HEK293 (cell line): Measurements from ENCODE around the gene INKA1.

Experiments
- CTCF ChIA-PET: fragments of 350-600 bp; formaldehyde crosslinking; extraction: SDS; loops from one replicate; lab custom pipeline; 2021; ENCODE audit warnings: antibody characterized with exemption; lab: Yijun Ruan, JAX
- POLR2A ChIA-PET: fragments of 300-600 bp; formaldehyde crosslinking; extraction: SDS; loops from one replicate; lab custom pipeline; 2020; ENCODE audit warnings: antibody characterized with exemption, inconsistent platforms; lab: Yijun Ruan, JAX
- H3K27ac ChIP-seq: fragments of 200-500 bp; sonication (Bioruptor generic); 2 replicates; pipeline ENCODE4 v1.5.1; 2014; ENCODE audit warnings: low read depth, low read length, control low read depth, inconsistent platforms; ENCODE audit errors: extremely low read depth
- H3K36me3 ChIP-seq, 2 experiments: fragments of 200-500 bp in 1 of 2; sonication (Bioruptor generic) in 1 of 2; 1 replicate in 1 of 2; 2 replicates in 1 of 2; pipeline ENCODE4 v1.5.1; 2014 to 2017; ENCODE audit warnings: inconsistent platforms in 2 of 2, low read length in 2 of 2; ENCODE audit not compliant: control insufficient read depth in 2 of 2, insufficient read depth in 1 of 2
- H3K4me1 ChIP-seq: fragments of 200-500 bp; sonication (Bioruptor generic); 2 replicates; pipeline ENCODE4 v1.5.1; 2014; ENCODE audit warnings: mild to moderate bottlenecking, low read length, inconsistent platforms; ENCODE audit not compliant: control insufficient read depth, insufficient read depth
- H3K4me3 ChIP-seq: 2 replicates; pipeline ENCODE4 v1.5.1; 2011; ENCODE audit warnings: low read depth, mild to moderate bottlenecking, control low read depth, low read length, moderate library complexity
- H3K9me3 ChIP-seq: fragments of 200-500 bp; sonication (Bioruptor generic); 2 replicates; pipeline ENCODE4 v1.5.1; 2014; ENCODE audit warnings: low read depth, low read length, inconsistent platforms; ENCODE audit not compliant: control insufficient read depth, insufficient read depth
- ATF2 ChIP-seq: fragments of 450-650 bp; formaldehyde crosslinking; IDR thresholded peaks from 2 replicates; pipeline ENCODE4 v1.5.1; 2016; ENCODE audit warnings: missing biosample characterization, missing genetic modification characterization, low read depth
- CTCF ChIP-seq: fragments of 450-650 bp; formaldehyde crosslinking; IDR thresholded peaks from 2 replicates; pipeline ENCODE4 v1.5.1; 2016; ENCODE audit warnings: missing biosample characterization, missing genetic modification characterization
- ELK4 ChIP-seq: IDR thresholded peaks from 2 replicates; pipeline ENCODE4 v1.6.1; 2011; ENCODE audit warnings: mild to moderate bottlenecking, low read depth, low read length, borderline replicate concordance
- GFI1B ChIP-seq: fragments of 450-650 bp; formaldehyde crosslinking; IDR thresholded peaks from 2 replicates; pipeline ENCODE4 v1.5.1; 2016; ENCODE audit warnings: missing biosample characterization, missing genetic modification characterization
- KLF1 ChIP-seq: fragments of 450-650 bp; formaldehyde crosslinking; IDR thresholded peaks from 2 replicates; pipeline ENCODE4 v1.5.1; 2016; ENCODE audit warnings: missing biosample characterization, missing genetic modification characterization
- OVOL3 ChIP-seq: fragments of 450-650 bp; formaldehyde crosslinking; IDR thresholded peaks from 2 replicates; pipeline ENCODE4 v1.5.1; 2016; ENCODE audit warnings: missing biosample characterization, missing genetic modification characterization
- PATZ1 ChIP-seq: fragments of 450-650 bp; formaldehyde crosslinking; IDR thresholded peaks from 2 replicates; pipeline ENCODE4 v1.5.1; 2016; ENCODE audit warnings: missing biosample characterization, missing genetic modification characterization
- PRDM6 ChIP-seq: fragments of 450-650 bp; formaldehyde crosslinking; IDR thresholded peaks from 2 replicates; pipeline ENCODE4 v1.5.1; 2017; ENCODE audit warnings: missing biosample characterization, missing genetic modification characterization
- SALL2 ChIP-seq: fragments of 450-650 bp; formaldehyde crosslinking; IDR thresholded peaks from 2 replicates; pipeline ENCODE4 v1.5.0; 2017; ENCODE audit warnings: missing biosample characterization, mild to moderate bottlenecking, missing genetic modification characterization, borderline replicate concordance
- SETDB1 ChIP-seq: IDR thresholded peaks from one replicate; pipeline ENCODE4 v1.6.1; 2017; ENCODE audit warnings: mild to moderate bottlenecking, low read length, moderate library complexity, mixed read lengths; ENCODE audit not compliant: insufficient read length
- ZBTB44 ChIP-seq: fragments of 450-650 bp; IDR thresholded peaks from 2 replicates; pipeline ENCODE4 v1.5.1; 2018; ENCODE audit warnings: missing biosample characterization, mild to moderate bottlenecking, missing genetic modification characterization
- ZNF121 ChIP-seq: fragments of 450-650 bp; formaldehyde crosslinking; IDR thresholded peaks from 2 replicates; pipeline ENCODE4 v1.5.1; 2016; ENCODE audit warnings: missing biosample characterization, missing genetic modification characterization
- ZNF140 ChIP-seq: fragments of 450-650 bp; formaldehyde crosslinking; IDR thresholded peaks from 2 replicates; pipeline ENCODE4 v1.5.1; 2016; ENCODE audit warnings: missing biosample characterization, missing genetic modification characterization
- ZNF155 ChIP-seq: fragments of 450-650 bp; formaldehyde crosslinking; IDR thresholded peaks from 2 replicates; pipeline ENCODE4 v1.5.1; 2016; ENCODE audit warnings: missing biosample characterization, missing genetic modification characterization
- ZNF174 ChIP-seq: fragments of 450-650 bp; formaldehyde crosslinking; IDR thresholded peaks from 2 replicates; pipeline ENCODE4 v1.5.0; 2017; ENCODE audit warnings: missing biosample characterization, mild to moderate bottlenecking, missing genetic modification characterization
- ZNF18 ChIP-seq: fragments of 450-650 bp; formaldehyde crosslinking; IDR thresholded peaks from 2 replicates; pipeline ENCODE4 v1.5.1; 2016; ENCODE audit warnings: missing biosample characterization, missing genetic modification characterization
- ZNF26 ChIP-seq: fragments of 450-650 bp; formaldehyde crosslinking; IDR thresholded peaks from 2 replicates; pipeline ENCODE4 v1.5.1; 2016; ENCODE audit warnings: missing biosample characterization, missing genetic modification characterization
- ZNF580 ChIP-seq: fragments of 450-650 bp; formaldehyde crosslinking; IDR thresholded peaks from 2 replicates; pipeline ENCODE4 v1.5.1; 2016; ENCODE audit warnings: missing biosample characterization, missing genetic modification characterization
- ZNF596 ChIP-seq: fragments of 450-650 bp; IDR thresholded peaks from 2 replicates; pipeline ENCODE4 v1.5.0; 2018; ENCODE audit warnings: missing biosample characterization, mild to moderate bottlenecking, missing genetic modification characterization, moderate library complexity
- ZNF623 ChIP-seq: fragments of 450-650 bp; formaldehyde crosslinking; IDR thresholded peaks from 2 replicates; pipeline ENCODE4 v1.5.1; 2016; ENCODE audit warnings: missing biosample characterization, missing genetic modification characterization
- ZNF629 ChIP-seq: fragments of 450-650 bp; formaldehyde crosslinking; IDR thresholded peaks from 2 replicates; pipeline ENCODE4 v1.5.1; 2017; ENCODE audit warnings: missing biosample characterization, missing genetic modification characterization
- ZNF707 ChIP-seq: fragments of 450-650 bp; formaldehyde crosslinking; IDR thresholded peaks from 2 replicates; pipeline ENCODE4 v1.5.1; 2016; ENCODE audit warnings: missing biosample characterization, missing genetic modification characterization
- ZNF791 ChIP-seq: fragments of 450-650 bp; formaldehyde crosslinking; IDR thresholded peaks from 2 replicates; pipeline ENCODE4 v1.5.1; 2016; ENCODE audit warnings: missing biosample characterization, missing genetic modification characterization
- ZSCAN16 ChIP-seq: fragments of 450-650 bp; formaldehyde crosslinking; IDR thresholded peaks from 2 replicates; pipeline ENCODE4 v1.5.1; 2016; ENCODE audit warnings: missing biosample characterization, missing genetic modification characterization

Gene INKA1

GRCh38 chr3:49779358-49780079 is 23.5 kb upstream of the INKA1 start:
- TF ChIP-seq ZNF580 (tag by site-specific recombination), result no peak
- TF ChIP-seq ZNF623 (tag by site-specific recombination), result no peak
- no peak for TF ChIP-seq ZNF140
- TF ChIP-seq ATF2 (tag by site-specific recombination), result peak; percentile 17; the same call in 1 of the 2 replicates
- TF ChIP-seq ZNF155 (tag by site-specific recombination), result no peak
- TF ChIP-seq SETDB1, result no peak
- no peak for TF ChIP-seq ZNF26 (tag by site-specific recombination)
- TF ChIP-seq ZSCAN16 (tag by site-specific recombination), result no peak
- no peak for TF ChIP-seq ELK4
- peak; percentile 21; the same call in 1 of the 2 replicates for TF ChIP-seq ZNF629 (tag by site-specific recombination)
- TF ChIP-seq ZNF791 (tag by site-specific recombination), result no peak
- no peak for TF ChIP-seq SALL2 (tag by site-specific recombination)
- no peak for TF ChIP-seq OVOL3 (tag by site-specific recombination)
- no peak for TF ChIP-seq ZNF707 (tag by site-specific recombination)
- no peak for TF ChIP-seq KLF1 (tag by site-specific recombination)
- TF ChIP-seq PRDM6, result peak; percentile 58; the same call in 1 of the 2 replicates
- no peak for TF ChIP-seq GFI1B
- no peak for TF ChIP-seq PATZ1
- peak; percentile 89 for TF ChIP-seq ZNF121
- no peak for TF ChIP-seq ZBTB44 (tag by site-specific recombination)
- no peak for TF ChIP-seq CTCF (tag by site-specific recombination)
- no peak for TF ChIP-seq ZNF596 (tag by site-specific recombination)
- TF ChIP-seq ZNF174 (tag by site-specific recombination), result no peak
- peak; percentile 11; the same call in 1 of the 2 replicates for TF ChIP-seq ZNF18 (tag by site-specific recombination)
- CTCF ChIA-PET, result interaction anchor here (0.6 kb wide), 1 partner anchor 78 kb away, joined by 3 read pairs; no protein-coding TSS in a partner anchor

More at GRCh38 chr3:49779358-49780079, 23.5 kb upstream of the INKA1 start:
- Histone ChIP-seq H3K36me3 (peaks cover 0 to 54% of the 10 kb centered on the region in 2 experiments; a peak in 2 of 3 replicates), H3K4me3 (no peak overlapping the region), H3K4me1 (no peaks in the 10 kb centered on the region), H3K9me3 (no peaks in the 10 kb centered on the region), H3K27ac (no peak overlapping the region)
- POLR2A ChIA-PET, result no interaction called here
